ENCODE measurements around the gene CRADD. TPM values are rescaled to one million over a fixed set of nuclear protein-coding genes. Genes with fewer than 3 reads are reported as not detected.
A peak's percentile ranks its signal among the peaks of the same experiment; 100 is the strongest.

Gene CRADD
- total RNA-seq, 4 donors from 2014 or later: 29.3 to 61.7 (median 46.5) TPM

DNA sequence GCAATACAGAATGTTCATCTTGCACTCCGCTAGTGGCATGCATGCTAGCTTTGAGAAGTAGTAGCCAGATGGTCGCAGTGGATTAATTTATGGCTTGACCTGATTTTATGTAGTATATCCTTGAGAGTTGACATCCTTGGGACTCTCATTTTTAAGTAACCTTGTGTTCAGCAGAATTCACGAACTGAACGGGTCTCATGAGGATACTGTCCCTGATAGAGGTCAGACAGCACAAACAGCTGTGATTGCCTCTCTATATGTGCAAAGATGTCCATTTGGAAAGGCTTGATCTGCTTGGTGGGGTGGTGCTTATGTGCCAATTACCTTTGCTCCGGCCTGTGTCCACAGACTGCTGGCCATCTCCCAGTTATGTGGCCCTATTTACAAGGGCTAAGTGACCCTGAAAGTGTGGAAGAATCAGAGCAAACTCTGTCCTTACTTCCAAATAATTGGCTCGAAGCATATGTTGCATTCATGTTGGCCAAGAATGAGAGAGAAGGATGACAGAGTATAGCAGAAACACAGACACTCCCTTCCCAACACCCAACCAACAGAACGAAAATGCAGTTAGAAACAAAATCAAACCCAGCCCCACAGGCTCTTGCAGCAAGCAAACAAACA, 167.1 kb downstream of the CRADD start:
- WGBS: 84% methylated on average over 7 of the region's 7 CpGs
- Histone ChIP-seq H3K4me3 (no peak overlapping the region), H3K27me3 (no peaks in the 10 kb centered on the region), H3K36me3 (no peaks in the 10 kb centered on the region), H3K4me1 (no peaks in the 10 kb centered on the region), H3K27ac (no peak overlapping the region), H3K9me3 (no peaks in the 10 kb centered on the region)
- no peak for DNase-seq (ENCODE audit: low spot score in 2 of 2)
- TF ChIP-seq POLR2AphosphoS5 (IDR thresholded peaks at IDR 0.05): no peak
- no peak for TF ChIP-seq EP300 (IDR thresholded peaks at IDR 0.05)
- TF ChIP-seq, protein P1, sequence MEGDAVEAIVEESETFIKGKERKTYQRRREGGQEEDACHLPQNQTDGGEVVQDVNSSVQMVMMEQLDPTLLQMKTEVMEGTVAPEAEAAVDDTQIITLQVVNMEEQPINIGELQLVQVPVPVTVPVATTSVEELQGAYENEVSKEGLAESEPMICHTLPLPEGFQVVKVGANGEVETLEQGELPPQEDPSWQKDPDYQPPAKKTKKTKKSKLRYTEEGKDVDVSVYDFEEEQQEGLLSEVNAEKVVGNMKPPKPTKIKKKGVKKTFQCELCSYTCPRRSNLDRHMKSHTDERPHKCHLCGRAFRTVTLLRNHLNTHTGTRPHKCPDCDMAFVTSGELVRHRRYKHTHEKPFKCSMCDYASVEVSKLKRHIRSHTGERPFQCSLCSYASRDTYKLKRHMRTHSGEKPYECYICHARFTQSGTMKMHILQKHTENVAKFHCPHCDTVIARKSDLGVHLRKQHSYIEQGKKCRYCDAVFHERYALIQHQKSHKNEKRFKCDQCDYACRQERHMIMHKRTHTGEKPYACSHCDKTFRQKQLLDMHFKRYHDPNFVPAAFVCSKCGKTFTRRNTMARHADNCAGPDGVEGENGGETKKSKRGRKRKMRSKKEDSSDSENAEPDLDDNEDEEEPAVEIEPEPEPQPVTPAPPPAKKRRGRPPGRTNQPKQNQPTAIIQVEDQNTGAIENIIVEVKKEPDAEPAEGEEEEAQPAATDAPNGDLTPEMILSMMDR (IDR thresholded peaks at IDR 0.05): no peak
- TF ChIP-seq POLR2A (IDR thresholded peaks at IDR 0.05): no peak

DNA sequence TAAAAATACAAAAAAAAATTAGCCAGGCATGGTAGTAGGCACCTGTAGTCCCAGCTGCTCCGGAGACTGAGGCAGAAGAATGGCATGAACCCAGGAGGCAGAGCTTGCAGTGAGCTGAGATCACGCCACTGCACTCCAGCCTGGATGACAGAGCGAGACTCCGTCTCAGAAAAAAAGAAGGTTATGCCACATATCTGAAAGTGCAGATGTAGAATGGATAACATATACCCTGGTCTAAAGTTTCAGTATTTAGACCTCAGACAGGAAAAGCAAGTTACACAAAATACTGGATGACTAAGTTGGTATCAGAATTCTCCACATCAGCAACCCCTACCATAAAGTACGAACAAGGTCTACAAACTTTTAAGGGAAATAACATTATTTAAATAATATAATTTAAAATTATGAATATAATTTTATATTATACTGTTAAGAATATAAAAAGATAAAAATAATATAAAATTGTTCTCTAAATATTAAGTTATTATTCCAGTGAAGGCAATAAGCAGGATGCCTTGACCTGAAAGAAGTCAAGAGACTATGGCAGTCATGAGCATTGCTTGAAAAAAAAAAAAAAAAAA, 169.9 kb downstream of the CRADD start:
- Histone ChIP-seq H3K36me3 (no peaks in the 10 kb centered on the region), H3K9me3 (no peaks in the 10 kb centered on the region), H3K4me1 (no peaks in the 10 kb centered on the region), H3K4me3 (no peak overlapping the region), H3K27ac (no peak overlapping the region), H3K27me3 (no peaks in the 10 kb centered on the region)
- 93% methylated on average over 5 of the region's 5 CpGs for WGBS
- TF ChIP-seq EP300 (IDR thresholded peaks at IDR 0.05) (no peak), POLR2AphosphoS5 (IDR thresholded peaks at IDR 0.05) (no peak), POLR2A (IDR thresholded peaks at IDR 0.05) (no peak)
- TF ChIP-seq, protein P1 (IDR thresholded peaks at IDR 0.05): no peak
- DNase-seq (ENCODE audit: low spot score in 2 of 2): no peak

DNA sequence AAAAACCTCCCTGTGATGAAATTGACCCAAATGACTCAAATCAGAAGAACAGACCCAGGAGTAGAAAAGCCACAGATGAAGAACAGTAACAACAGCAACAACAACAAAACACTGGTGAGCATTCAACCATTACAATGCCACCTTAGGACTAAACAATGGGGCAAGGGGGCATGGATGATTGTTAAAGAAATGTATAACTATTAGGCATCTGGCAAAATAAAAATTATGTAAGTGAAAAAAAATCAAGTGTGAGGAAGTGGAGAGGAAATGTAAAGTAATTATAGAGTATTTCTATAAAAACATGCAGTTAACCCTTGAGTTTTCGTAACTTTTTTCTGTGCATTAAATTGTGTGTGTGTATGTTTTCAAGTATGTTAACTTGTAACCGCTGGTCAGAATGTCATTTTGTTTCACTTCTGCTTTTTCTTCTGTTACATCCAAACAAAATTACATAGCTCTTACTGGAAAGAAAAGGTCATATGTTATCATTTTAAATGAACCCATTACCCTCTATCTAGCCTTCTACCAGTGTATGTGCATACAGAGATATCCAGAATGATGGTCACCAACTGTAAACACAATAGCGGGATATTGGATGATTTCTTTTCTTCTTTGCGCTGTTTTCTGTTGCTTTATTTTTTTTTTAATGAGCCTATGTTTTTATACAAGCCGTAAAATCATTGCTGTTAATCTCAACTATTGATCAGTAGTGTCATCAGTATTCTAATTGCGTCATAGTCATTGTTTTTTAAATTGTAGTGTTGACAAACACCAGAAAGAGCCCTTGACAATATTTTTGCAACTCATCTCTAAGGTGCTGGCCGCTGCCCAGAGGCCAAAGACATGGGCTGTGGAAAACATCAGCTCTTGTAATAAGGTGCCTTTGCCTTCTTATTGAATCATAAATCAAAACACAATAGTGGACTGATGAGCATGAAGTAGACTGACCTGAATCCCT, 170.6 kb downstream of the CRADD start:
- Histone ChIP-seq H3K36me3 (no peaks in the 10 kb centered on the region), H3K4me1 (no peaks in the 10 kb centered on the region), H3K9me3 (no peaks in the 10 kb centered on the region), H3K27ac (peak overlapping the region; percentile 40), H3K4me3 (no peak overlapping the region), H3K27me3 (no peaks in the 10 kb centered on the region)
- TF ChIP-seq POLR2AphosphoS5 (IDR thresholded peaks at IDR 0.05): no peak
- TF ChIP-seq POLR2A (IDR thresholded peaks at IDR 0.05): no peak
- TF ChIP-seq, protein P1 (IDR thresholded peaks at IDR 0.05): no peak
- DNase-seq (ENCODE audit: low spot score in 2 of 2): no peak
- 93% methylated on average over 7 of the region's 7 CpGs for WGBS

DNA sequence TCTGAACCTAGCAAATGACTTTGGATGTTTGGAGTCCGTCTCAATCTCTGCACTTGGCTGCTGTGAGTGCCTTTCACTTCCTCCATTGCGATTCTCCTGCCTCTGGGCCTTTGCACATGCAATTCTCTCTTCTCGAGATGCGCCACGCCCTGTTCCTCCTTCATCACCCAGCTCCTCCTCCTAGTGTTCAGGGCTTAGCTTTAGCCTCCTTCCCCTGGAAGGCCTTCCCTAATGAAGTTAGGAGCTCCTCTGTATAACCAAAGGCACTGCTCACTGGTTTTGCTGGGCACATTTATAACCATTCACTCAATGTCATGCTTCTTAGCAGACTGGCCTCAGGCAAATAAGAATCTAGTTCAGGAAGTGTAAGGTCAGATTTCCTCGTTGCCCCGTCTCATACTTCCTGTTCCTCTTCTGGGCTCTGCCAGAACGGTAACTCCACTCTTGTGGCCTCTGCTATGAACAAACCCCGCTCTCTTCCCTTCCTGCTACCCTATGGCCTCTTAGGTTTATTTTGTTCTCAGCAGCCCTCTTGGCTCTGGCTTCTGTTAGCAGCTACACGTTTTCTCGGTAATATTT, 171.4 kb downstream of the CRADD start:
- WGBS: 76% methylated on average over 11 of the region's 11 CpGs
- Histone ChIP-seq H3K36me3 (no peaks in the 10 kb centered on the region), H3K4me3 (no peak overlapping the region), H3K27me3 (no peaks in the 10 kb centered on the region), H3K4me1 (no peaks in the 10 kb centered on the region), H3K27ac (peak overlapping the region; percentile 40), H3K9me3 (no peaks in the 10 kb centered on the region)
- TF ChIP-seq EP300 (IDR thresholded peaks at IDR 0.05) (no peak), POLR2AphosphoS5 (IDR thresholded peaks at IDR 0.05) (no peak), POLR2A (IDR thresholded peaks at IDR 0.05) (no peak)
- TF ChIP-seq, protein P1 (IDR thresholded peaks at IDR 0.05): no peak
- no peak for DNase-seq (ENCODE audit: low spot score in 2 of 2)

Measured in suprapubic skin (tissue), 4 donors.